ENCODE data around the gene BRICD5.

BRICD5 gene

DNA sequence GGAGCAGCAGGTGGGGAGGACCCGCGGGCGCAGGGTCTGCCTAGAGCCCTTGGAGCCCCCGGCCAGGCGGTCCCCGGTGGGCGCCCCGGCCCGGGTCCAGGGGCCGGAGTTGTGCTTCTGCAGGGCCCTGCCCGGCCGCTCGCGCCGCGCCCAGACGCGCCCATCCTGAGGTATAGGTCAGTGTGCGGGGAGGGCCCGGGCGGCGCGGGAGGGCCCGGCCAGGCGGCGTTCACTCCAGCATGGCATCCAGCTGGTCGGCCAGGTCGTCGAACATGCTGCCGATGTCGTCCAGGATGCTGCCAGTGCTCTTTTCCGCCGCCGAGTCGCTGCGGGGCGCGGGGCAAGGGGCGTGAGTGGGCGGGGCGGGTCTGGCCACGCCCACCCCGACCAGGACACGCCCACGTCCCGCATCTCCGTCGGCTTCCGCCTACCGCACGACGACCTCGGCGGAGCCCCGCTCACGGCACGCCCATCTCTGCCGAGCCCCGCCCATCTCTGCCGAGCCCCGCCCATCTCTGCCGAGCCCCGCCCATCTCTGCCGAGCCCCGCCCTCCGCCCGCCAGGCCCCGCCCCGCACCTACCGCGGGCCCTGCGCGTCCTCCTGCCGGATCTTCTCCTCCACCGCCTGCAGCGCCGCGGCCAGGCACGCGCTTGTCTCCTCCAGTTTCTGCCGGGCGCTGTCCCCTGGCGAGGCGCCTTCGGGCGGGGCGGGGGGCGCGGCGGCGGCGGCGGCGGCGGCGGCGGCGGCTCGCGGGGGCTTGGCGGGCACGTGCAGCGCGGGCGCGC lies 32.1 kb downstream of the BRICD5 start:
- DNase-seq, result no peak

DNA sequence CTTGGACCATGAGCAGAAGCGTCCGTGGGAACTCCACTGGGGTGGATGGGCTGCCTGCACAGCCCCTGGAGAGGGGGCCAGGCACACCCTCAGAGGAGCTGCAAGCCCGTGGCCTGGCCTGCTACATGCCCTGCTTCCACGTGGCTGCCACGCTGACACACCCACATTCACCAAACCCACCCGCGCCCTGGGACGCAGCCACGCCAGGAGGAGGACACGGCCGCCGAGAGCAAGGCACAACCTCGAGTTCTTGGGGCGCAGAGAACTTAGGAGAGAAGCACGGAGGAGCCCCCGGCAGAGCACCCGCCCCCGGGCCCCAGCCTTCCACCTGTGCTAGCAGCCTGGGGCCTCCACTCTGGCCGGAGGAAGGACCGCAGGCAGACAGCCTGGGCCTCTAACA lies 33.1 kb downstream of the BRICD5 start:
- DNase-seq, result no peak

DNA sequence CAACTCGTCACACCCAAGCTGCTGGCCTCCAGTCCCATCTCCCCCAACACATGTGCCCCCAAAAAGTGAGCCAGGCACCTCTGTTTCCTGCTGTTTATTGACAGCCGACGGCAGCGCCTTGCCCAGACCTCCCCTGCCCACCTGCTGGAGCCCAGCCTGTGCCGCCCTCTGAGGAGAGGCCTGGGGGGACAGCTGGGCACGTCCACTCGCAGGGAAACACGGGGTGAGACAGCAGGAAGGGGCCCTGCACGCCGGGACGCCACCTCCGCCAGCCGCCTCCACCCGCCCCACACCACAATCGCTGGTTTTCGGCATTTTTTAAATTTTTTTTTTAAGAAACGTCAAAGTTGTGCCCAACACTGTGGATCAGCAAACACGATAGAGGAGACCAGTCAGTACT lies 33.6 kb downstream of the BRICD5 start:
- no peak for DNase-seq

DNA sequence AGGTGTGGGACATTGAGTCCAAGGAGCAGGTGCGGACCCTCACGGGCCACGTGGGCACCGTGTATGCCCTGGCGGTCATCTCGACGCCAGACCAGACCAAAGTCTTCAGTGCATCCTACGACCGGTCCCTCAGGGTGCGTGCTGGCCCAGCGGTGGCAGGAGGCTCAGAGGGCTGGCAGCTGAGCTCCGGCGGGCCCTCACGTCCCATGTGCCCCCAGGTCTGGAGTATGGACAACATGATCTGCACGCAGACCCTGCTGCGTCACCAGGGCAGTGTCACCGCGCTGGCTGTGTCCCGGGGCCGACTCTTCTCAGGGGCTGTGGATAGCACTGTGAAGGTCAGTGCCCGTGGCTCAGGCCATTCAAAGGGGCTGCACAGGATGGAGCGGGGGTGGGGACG lies 34.6 kb downstream of the BRICD5 start:
- DNase-seq, result no peak

DNA sequence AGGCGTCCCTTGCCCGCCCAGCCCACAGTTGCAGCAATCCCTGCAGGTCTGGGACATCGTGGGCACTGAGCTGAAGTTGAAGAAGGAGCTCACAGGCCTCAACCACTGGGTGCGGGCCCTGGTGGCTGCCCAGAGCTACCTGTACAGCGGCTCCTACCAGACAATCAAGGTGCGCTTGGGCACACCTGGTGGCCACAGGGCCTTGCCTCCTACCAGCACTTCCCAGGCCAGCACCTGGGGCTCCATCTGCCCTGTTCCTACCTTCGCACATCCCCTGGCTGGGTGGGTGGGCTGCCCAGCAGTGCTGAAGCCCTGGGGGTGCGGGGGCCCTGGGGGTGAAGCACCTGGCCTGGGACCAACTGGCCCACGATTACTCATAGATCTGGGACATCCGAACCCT lies 35.2 kb downstream of the BRICD5 start:
- no peak for DNase-seq

DNA sequence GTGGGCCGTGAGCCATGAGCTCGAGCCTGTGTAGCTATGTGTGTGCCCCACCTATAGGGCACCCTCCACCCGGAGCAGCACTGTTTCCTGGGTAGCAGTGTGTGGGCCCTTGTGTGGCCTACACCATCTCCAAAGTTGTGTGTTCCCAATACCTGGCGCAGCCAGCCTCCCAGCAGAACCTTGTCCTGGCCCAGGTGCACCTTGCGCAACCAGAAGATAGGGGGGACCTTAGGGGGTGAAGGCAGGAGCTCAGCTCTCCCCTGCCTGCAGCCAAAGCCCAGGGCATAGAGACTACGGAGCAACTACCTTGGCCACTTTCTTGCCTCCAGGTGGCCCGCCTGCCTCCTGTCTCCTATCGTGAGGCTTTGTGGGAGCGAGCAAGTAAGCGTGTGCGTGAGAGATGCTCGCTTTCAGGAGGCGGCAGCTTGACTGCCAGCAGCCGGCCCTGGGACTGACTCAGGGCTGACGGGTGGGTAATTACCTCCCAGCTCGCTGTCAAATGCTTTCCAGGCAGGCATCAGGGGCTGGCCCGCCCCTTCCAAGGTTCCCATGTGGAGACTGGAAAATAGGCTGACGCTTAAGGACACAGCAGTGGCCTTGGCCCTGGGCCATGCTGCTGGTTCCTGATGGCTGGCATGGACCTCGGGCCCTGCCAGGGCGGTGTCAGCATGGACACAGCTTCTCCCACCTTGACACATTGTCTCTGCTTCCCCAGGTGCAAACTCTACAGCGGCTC lies 36.1 kb downstream of the BRICD5 start:
- no peak for DNase-seq

DNA sequence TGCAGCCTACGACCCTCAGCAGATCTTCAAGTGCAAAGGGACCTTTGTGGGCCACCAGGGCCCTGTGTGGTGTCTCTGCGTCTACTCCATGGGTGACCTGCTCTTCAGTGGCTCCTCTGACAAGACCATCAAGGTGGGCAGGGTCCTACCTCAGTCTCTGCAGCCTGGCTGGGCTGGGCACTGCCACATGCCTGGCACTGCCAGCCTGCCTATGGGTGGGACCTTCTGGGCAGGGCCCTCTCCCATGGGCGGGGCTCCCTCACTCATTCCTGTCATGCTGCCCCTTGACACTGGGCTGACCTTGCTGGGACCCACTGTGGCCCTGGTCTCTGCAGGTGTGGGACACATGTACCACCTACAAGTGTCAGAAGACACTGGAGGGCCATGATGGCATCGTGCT lies 36.7 kb downstream of the BRICD5 start:
- DNase-seq, result no peak

DNA sequence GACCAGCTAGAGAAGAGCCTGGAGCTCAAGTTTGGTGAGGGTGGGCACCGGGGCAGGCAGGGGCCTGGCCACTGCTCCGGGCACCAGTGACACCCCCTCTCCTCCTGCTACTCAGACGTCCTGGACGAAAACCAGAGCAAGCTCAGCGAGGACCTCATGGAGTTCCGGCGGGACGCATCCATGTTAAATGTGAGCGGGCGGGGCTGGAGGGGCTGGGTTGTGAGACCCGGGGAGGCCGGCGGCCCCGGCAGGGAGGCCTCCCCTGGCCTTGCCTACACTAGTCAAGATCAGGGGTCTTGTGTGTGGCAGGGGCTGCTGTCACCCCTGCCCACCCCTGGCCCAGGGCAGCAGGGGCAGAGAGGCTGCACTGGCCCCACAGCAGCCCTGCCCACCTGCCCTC lies 37.3 kb downstream of the BRICD5 start:
- DNase-seq, result no peak

DNA sequence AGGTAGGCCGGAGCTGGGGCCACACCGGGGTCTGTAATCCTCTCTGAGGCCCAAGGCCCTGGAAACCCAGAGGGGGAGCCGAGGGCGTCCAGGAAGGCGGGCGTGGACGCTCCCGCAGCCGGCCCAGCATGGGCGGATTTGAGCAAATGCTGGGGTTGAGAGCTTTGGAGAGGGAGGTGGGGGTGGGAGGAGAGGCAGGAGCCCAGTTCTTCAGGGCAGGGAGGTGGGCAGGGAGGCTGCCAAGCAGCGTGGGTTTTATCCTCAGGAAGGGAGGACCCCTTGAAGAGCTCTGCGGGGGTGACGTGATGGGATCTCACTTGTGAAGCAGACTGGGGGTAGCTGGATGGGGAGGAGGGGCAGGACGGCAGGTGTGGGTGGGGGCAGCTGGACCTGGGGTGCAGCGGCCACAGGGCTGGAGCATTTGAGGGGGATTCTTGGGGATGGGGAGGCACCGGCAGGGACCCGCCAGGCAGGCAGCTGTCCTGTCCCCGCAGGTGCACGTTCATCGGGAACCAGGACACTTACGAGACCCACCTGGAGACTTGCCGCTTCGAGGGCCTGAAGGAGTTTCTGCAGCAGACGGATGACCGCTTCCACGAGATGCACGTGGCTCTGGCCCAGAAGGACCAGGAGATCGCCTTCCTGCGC lies 37.9 kb downstream of the BRICD5 start:
- no peak for DNase-seq

DNA sequence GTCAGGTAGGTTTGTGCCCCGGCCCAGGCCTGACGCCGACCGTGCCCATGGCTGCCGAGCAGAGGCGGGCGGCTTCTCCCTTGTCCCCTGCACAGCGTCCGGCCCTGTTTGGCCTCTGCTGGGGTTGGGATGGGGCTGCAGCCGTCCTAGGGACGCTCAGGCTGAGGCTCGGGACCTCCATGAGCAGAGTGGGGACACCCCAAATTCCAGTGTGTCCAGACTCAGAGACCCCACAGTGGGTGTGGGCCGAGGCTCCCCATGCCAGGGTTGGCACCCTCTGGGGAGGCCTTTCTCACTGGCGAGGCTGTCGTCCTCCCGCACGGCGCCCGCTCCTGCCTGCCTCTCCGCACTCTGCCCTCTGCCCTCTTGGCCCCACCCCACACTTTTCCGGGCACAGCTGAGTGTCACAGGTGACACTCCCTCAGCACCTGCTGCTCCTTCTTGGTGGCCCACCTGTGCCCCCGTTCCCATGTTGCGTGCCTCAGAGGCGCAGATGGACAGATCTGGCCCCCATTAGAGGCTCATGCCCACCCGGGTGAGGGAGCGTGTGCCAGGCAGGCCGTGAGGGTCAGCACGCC lies 39.0 kb downstream of the BRICD5 start:
- DNase-seq, result no peak

DNA sequence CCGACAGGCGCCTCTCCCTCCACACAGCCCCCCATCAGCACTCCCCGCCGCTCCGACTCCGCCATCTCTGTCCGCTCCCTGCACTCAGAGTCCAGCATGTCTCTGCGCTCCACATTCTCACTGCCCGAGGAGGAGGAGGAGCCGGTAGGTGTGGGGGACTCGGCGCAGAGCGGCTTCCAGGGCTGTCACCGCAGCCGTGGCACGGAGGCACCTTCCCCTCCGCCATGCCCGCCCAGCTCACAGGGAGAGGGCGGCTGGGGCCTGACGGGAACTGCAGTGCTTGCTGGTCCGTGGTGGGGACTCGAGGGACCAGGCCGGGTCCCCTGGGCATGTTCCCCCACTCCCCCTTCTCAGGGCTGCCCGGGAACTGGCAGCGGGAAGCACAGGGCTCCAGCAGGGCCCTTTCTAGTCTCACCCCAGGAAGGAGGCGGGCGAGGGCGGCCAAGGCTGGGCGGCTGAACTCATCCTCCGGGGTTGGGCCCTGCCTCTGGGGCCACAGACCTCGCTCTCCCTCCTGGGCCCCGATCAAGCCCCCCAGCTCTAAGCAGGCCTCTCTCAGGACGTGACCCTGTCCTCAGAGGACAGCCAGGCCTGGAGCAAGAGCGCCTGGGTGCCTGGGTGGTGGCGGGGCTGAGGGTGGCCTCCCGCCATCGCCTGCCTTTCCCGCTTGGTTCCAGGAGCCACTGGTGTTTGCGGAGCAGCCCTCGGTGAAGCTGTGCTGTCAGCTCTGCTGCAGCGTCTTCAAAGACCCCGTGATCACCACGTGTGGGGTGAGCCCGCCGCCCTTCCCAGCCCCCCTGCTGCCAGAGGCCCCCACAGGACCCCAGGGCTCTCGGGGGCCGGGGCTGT lies 39.9 kb downstream of the BRICD5 start:
- DNase-seq, result no peak

DNA sequence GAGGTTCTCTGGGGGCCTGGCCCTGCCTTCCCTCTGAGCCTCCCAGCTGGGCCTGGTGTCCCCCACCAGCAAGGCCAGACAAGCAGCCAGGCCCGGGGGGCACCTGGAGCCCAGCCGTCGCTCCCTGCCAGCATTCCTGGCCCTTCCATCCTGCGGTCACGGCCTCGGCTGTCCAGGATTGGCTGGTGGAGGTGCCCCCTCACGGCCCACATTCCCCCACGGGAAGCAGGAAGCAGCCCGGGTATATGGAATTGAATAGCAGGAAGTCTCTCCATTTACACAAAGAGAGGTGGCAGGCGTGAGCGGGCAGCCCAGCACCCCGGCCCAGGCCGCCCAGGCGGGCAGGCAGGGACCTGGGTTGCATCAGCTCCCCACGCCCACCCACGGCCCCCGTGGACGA lies 40.6 kb downstream of the BRICD5 start:
- DNase-seq, result no peak

DNA sequence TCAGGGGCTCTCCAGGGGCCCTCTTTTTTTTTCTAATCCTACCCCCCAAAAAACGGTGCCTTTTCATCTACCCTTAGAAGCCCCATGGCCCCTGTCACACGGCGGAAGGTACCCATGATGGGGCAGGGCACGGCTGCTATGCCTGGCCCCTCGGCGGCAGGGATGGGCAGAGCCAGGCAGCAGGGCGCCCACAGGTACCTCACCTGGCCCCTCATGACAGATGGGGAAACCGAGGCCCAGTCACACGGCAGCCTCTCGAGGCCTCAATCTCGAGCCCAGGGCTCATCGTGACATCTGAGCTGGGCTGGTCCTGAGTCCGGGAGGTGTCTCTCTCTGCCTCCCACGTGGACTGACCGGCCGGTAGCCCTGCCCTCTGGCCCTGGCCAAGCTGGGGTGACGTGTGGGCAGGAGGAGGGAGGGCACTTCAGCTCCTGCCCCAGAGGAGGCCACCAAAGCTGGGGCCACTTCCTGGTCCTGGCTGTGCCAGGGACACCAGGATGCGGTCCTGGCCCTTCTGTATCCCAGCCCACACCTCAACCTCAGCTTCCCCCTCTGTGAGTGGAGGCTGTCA lies 43.5 kb downstream of the BRICD5 start:
- DNase-seq, result no peak

DNA sequence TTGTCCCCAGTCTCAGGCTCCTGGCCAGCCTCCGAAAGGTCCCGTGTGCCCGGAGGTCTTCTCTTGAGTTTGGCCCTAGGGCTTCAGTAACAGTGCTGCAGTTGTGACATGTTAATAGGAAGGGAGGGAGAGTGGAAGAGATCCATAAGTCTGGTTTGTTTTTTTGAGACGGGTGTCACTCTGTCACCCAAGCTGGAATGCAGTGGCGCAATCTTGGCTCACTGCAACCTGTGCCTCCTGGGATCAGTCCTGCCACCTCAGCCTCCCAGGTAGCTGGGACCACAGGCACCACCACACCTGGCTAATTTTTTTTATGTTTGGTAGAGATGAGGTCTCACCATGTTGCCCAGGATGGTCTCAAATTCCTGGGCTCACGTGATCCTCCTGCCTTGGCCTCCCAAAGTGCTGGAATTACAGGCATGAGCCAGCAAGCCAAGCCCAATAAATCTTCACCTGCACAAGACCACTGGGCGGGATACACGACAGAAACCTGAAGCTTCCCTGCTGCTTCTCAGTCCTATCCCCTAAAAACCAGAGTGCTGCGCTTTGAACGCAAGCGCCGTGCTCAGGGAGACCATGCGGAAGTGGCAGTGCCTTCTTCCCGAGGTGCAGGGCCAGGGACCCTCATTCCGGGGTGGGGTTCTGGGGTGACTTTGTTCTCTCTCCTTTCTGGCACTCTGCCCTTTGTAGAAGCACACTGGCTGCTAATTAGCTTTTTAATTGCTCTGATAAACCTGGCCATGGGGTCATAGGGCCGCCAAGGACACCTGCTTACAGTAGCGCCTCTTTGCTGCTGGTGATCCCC lies 44.2 kb downstream of the BRICD5 start:
- DNase-seq, result no peak

DNA sequence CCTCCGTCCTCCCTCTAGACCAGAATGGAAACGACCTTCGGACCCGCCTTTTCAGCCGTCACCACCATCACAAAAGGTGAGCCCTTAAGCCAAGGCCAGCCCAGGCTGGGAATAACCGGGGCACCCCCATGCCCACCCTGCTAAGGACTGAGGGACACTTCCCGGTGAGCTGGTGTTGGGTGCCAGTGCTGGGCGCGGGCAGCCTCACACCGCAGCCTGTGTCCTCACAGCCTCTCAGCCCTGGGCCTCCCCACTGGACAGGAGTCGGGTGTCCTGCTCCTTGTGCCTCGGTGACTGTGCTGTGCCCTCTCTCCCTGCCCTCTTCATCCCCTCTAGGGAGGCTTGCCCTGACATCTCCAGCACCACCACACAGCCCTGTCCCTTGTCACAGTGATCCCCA lies 44.8 kb downstream of the BRICD5 start:
- no peak for DNase-seq

DNA sequence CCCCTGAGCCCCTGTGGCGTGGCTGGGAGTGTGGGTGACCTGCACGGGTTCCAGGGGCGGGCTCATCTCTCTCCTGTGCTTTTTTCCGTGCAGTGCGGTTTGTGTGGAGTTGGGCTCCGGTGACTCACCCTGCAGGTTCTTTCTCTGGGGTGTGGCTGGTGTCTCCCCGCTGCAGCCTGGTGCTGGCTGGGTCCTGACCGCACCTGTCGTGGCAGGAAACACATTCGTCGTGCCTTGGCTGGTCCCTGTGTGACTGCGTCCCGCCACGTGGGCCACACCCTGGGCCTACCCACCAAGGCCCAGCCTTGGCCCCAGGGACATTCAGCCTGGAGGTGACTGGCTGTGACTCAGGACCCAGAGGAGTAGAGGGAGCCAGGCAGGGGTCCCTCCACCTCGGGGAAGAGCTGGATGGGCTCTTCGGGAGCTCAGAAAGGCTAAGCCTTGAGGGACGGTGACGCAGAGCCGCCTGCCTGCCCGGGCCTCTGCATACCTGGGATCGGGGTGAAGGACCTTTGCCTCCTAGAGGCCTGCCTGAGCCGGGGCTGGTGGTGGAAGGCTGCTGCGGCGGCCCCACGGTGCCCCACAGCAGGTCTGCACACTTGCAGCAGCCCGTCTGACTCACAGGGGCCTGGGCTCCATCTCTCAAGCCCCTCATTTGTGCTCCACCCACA lies 47.3 kb downstream of the BRICD5 start:
- no peak for DNase-seq

DNA sequence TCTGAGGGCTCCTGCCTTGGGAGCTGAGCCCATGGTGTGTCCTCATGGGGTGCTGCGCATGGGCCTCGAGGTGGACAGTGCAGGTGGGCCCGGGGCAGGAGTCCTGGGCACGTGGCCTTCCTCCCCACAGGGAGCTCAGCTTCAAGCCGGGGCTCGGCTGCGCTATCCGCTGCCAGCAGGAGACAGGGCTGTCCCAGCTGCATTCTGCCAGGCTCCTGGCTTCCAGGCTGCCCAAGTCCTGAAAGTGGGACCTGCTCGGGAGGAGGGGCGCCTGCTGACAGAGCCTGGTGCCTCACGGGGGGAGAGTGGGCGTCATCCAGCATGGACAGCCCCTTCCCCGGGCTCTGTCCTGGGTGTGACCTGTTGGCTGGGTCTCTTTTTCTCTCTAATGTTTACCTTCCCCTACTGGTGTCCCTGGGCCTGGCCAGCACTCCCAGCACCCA lies 48.0 kb downstream of the BRICD5 start:
- no peak for DNase-seq

DNA sequence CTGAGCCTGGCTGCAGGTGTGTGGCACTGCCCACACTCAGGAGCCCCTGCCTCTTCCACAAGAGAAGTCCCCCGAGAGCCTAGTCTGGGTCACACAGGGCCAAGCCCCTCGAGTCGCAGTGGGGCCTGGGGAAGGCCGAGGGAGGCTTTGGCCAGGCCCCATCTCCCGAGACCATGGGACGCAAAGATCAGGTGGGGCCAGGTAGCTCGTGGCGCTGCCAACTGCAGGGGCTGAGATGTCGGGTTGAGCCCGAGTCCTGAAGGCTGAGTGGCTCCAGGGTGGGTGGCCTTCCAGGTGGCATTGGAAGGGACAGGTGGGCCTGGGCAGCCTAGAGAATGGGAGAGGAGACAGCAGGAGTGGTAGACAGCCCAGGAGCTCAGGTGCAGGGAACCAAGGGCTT lies 48.8 kb downstream of the BRICD5 start:
- DNase-seq, result no peak

DNA sequence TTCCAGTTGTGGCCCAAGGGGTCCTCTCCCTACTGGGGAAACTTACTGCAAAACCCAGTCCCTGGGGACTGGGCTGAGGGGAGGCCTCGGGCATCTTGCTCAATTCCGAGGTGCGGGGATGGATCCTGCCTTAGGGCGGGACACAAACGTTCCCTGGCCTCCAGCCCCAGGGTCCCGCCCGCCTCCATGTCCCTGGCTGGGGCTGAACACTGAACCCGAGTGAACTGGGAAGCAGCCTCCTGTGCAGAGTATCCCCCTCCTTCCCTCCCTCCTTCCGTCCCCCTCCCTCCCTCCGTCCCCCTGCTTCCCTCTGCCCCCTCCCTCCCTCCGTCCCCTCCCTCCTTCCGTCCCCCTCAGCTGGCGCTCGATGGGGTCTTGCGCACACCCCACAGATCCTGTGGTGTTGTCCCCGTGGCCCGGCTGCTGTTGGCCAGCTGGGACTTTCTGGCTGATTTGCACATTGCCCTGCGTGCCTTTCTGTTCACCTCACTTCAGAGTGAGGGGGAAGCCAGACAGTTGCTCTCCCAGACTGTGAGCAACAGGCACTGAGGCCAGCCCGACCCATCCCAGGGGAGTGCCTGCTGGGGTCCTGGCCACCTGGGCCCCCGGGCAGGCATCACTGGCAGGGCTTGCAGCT lies 49.6 kb downstream of the BRICD5 start:
- no peak for DNase-seq

Measured in DMS79 (cell line).